Mesothelial cell of epicardium (in vitro differentiated cells): ENCODE results near the gene TEX13A. TPM values are rescaled to one million over a fixed set of nuclear protein-coding genes. Genes with fewer than 3 reads are reported as not detected.
A peak's percentile ranks its signal among the peaks of the same experiment; 100 is the strongest.

Experiments used
- DNase-seq, 2 experiments: peaks; one replicate each; pipeline ENCODE4 v3.0.0; 2021; ENCODE audit warnings: low spot score in 2 of 2; ENCODE audit not compliant: unreplicated experiment in 2 of 2
- H3K27ac Mint-ChIP-seq: 2 replicates; pipeline ENCODE4 v1.8.0; 2021; ENCODE audit warnings: mixed read lengths
- H3K27me3 Mint-ChIP-seq: 2 replicates; pipeline ENCODE4 v1.8.0; 2021; ENCODE audit warnings: low read depth, mixed read lengths
- H3K36me3 Mint-ChIP-seq: 2 replicates; pipeline ENCODE4 v1.8.0; 2021; ENCODE audit warnings: mixed read lengths
- H3K4me1 Mint-ChIP-seq: 2 replicates; pipeline ENCODE4 v1.8.0; 2021; ENCODE audit warnings: mixed read lengths
- H3K4me3 Mint-ChIP-seq: 2 replicates; pipeline ENCODE4 v1.8.0; 2021; ENCODE audit warnings: mild to moderate bottlenecking, moderate library complexity, mixed read lengths
- H3K9me3 Mint-ChIP-seq: 2 replicates; pipeline ENCODE4 v1.8.0; 2021; ENCODE audit warnings: mixed read lengths
- total RNA-seq: library from RNA; stranded (reverse); gene quantifications from 3 replicates; pipeline ENCODE4 v1.2.1, GENCODE V29; 2021
- TF ChIP-seq, protein P1 (sequence below): fragments of 200-600 bp; sonication (generic); IDR thresholded peaks from one replicate; pipeline ENCODE4 v1.5.0; 2021; ENCODE audit warnings: antibody characterized with exemption; ENCODE audit not compliant: unreplicated experiment

Gene TEX13A
- total RNA-seq, 1 donor from 2014 or later = not detected

DNA sequence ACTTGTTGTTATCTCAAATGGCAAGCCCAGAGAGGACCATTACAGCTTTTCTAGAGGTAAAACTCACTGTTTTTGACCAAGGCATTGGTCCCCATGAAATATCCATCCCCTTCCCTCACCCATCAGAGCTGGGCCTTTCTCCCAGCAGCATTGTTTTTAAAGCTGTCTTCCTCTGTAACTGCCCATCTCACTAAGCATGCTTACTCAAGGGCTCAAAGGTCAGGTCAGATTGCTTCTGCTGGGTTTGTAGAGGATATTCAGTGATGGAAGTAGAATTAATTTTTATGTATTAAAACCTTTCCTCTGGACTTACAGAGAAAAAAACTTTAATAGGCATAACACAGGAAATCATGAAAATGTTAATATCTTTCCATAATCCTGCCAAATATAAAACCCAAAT, 11.1 kb downstream of the TEX13A start:
- H3K36me3 Mint-ChIP-seq = no peaks in the 10 kb centered on the region
- no peaks in the 10 kb centered on the region for H3K4me1 Mint-ChIP-seq
- TF ChIP-seq, protein P1, sequence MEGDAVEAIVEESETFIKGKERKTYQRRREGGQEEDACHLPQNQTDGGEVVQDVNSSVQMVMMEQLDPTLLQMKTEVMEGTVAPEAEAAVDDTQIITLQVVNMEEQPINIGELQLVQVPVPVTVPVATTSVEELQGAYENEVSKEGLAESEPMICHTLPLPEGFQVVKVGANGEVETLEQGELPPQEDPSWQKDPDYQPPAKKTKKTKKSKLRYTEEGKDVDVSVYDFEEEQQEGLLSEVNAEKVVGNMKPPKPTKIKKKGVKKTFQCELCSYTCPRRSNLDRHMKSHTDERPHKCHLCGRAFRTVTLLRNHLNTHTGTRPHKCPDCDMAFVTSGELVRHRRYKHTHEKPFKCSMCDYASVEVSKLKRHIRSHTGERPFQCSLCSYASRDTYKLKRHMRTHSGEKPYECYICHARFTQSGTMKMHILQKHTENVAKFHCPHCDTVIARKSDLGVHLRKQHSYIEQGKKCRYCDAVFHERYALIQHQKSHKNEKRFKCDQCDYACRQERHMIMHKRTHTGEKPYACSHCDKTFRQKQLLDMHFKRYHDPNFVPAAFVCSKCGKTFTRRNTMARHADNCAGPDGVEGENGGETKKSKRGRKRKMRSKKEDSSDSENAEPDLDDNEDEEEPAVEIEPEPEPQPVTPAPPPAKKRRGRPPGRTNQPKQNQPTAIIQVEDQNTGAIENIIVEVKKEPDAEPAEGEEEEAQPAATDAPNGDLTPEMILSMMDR = no peak
- H3K27me3 Mint-ChIP-seq = no peaks in the 10 kb centered on the region
- peaks cover 32% of the 10 kb centered on the region for H3K9me3 Mint-ChIP-seq
- no peak overlapping the region for H3K4me3 Mint-ChIP-seq
- H3K27ac Mint-ChIP-seq = no peak overlapping the region
- no peak for DNase-seq

DNA sequence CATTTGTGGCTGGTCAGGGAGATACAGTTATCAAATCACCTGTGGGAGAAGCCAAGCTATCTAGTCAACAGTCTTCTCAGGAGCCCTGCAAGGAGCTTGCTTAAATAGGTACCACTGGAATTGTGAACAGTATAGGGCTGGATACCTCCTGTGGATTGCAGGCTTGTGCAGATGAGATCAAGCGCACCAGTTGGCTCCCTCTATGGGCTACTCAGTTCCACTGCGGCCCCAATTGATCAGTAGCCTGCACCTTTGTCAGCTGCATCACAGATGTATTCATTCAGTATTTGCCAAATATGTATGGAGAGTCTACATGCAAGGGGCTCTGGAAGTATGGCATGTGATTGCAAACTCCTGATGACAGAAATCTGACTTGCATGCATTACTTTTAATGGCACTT, 28.6 kb downstream of the TEX13A start:
- TF ChIP-seq, protein P1 = peak; percentile 12
- H3K4me1 Mint-ChIP-seq = no peaks in the 10 kb centered on the region
- no peak overlapping the region for H3K27ac Mint-ChIP-seq
- peaks cover 22% of the 10 kb centered on the region for H3K9me3 Mint-ChIP-seq
- no peaks in the 10 kb centered on the region for H3K27me3 Mint-ChIP-seq
- H3K36me3 Mint-ChIP-seq = no peaks in the 10 kb centered on the region
- no peak for DNase-seq
- no peak overlapping the region for H3K4me3 Mint-ChIP-seq

DNA sequence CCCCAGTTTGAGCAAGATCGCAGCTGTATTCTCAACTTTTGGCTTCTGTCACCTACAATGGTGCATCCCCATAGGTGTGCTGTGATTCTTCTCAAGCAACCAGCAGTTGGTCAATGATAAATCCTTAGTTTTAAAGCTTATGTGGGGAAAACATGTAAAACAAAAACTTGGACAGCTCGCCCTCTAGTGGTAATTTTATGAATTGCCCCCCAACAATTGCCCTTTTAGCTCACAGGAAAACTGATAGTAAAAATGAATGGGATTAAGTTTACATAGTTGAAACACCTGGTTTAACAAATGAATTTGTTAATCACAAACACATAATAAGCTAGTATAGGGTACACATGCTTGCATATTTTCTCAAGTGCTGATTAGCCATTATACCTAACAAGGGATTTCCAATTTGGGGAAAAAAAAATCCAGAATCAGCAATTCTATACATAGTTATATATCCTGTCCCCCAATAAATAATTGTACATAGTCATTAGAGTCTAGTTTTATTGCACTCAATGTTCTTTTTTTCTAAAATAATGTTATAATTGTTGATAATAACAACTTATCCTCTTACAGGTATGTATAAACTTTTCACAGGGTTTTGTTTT, 30.1 kb downstream of the TEX13A start:
- no peak overlapping the region for H3K4me3 Mint-ChIP-seq
- H3K27ac Mint-ChIP-seq = no peak overlapping the region
- TF ChIP-seq, protein P1 = peak; percentile 97
- no peaks in the 10 kb centered on the region for H3K4me1 Mint-ChIP-seq
- H3K27me3 Mint-ChIP-seq = no peaks in the 10 kb centered on the region
- peaks cover 17% of the 10 kb centered on the region for H3K9me3 Mint-ChIP-seq
- H3K36me3 Mint-ChIP-seq = no peaks in the 10 kb centered on the region
- no peak for DNase-seq

DNA sequence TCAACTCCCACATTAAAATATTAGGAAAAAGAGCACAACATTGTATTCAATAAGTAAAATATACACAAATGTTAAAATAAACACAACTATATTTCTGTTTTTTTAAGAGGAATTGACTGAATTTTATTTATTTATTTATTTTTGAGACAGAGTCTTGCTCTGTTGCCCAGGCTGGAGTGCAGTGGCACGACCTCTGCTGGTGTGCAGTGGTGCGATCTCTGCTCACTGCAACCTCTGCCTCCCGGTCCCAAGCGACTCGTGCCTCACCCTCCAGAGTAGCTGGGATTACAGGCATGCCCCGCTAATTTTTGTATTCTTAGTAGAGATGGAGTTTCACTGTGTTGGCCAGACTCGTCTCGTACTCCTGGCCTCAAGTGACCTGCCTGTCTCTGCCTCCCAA, 31.4 kb downstream of the TEX13A start:
- H3K27me3 Mint-ChIP-seq = no peaks in the 10 kb centered on the region
- no peak overlapping the region for H3K27ac Mint-ChIP-seq
- H3K36me3 Mint-ChIP-seq = no peaks in the 10 kb centered on the region
- DNase-seq = no peak
- H3K4me3 Mint-ChIP-seq = no peak overlapping the region
- TF ChIP-seq, protein P1 = no peak
- H3K4me1 Mint-ChIP-seq = no peaks in the 10 kb centered on the region
- H3K9me3 Mint-ChIP-seq = peaks cover 13% of the 10 kb centered on the region

DNA sequence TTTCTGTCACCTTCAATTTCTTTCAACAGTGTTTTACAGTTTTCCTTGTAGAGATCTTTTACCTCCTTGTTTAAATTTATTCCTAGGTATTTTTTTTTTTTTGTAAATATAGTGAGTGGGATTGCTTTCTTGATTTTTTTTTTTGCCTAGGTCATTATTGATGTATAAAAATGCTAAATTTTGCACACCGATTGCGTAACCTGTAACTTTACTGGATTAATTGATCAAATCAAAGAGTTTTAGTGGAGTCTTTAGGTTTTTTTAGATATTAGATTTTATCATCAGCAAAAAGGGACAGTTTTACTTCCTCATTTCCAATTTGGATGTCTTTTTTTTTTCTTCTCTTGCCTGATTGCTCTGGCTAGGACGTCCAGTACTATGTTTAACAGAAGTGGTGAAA, 40.9 kb downstream of the TEX13A start:
- no peaks in the 10 kb centered on the region for H3K27me3 Mint-ChIP-seq
- TF ChIP-seq, protein P1 = no peak
- DNase-seq = no peak
- peaks cover 49% of the 10 kb centered on the region for H3K9me3 Mint-ChIP-seq
- H3K4me3 Mint-ChIP-seq = no peak overlapping the region
- H3K36me3 Mint-ChIP-seq = peaks cover 6% of the 10 kb centered on the region
- no peak overlapping the region for H3K27ac Mint-ChIP-seq
- no peaks in the 10 kb centered on the region for H3K4me1 Mint-ChIP-seq

- H3K36me3 Mint-ChIP-seq = no peaks in the 10 kb centered on the region
- H3K4me3 Mint-ChIP-seq = no peak overlapping the region
- H3K4me1 Mint-ChIP-seq = peaks cover 3% of the 10 kb centered on the region
- no peak overlapping the region for H3K27ac Mint-ChIP-seq
- TF ChIP-seq, protein P1 = no peak
- no peak for DNase-seq
- H3K9me3 Mint-ChIP-seq = peaks cover 29% of the 10 kb centered on the region
- no peaks in the 10 kb centered on the region for H3K27me3 Mint-ChIP-seq
Observed at GRCh38 chrX:105173071-105173470, 47.4 kb downstream of the TEX13A start.
